T-cell (primary cell): ENCODE measurements around the gene TBRG4. TPM values are rescaled to one million over a fixed set of nuclear protein-coding genes. Genes with fewer than 3 reads are reported as not detected.

Experiments used
- ATAC-seq, 4 experiments: fragments of 200-7000 bp in 3 of 4; fragments of 150-1000 bp in 1 of 4; cut with Tn5 transposase; replicated peaks in 1 of 4; 1 replicate in 3 of 4; 2 replicates in 1 of 4; pipeline ENCODE4 v1.10.0; 2021; ENCODE audit warnings: moderate library complexity in 3 of 4, mild to moderate bottlenecking in 2 of 4, moderate number of reproducible peaks in 1 of 4
- CTCF ChIA-PET, 2 donors: fragments of 300-600 bp; sonication (Branson Sonifier 250); formaldehyde crosslinking; loops; one replicate each; lab custom pipeline; 2022; ENCODE audit warnings: antibody characterized with exemption in 2 of 2; lab: Charles Lee
- POLR2A ChIA-PET, 2 donors: fragments of 300-600 bp; sonication (Branson Sonifier 250); formaldehyde crosslinking; loops; one replicate each; lab custom pipeline; 2022; ENCODE audit warnings: antibody characterized with exemption in 2 of 2; lab: Charles Lee
- DNase-seq, 35 experiments: peaks; one replicate each; pipeline versions ENCODE4 v3.0.0 to v3.0.0-alpha.2; 2013 to 2023
- H3K27ac ChIP-seq: one replicate; pipeline ENCODE4 v1.5.1; 2013; ENCODE audit warnings: low read length
- H3K27me3 ChIP-seq, 2 experiments: replicated peaks in 1 of 2; 1 replicate in 1 of 2; 2 replicates in 1 of 2; pipeline versions ENCODE4 v1.6.1 to v1.7.0; 2013; ENCODE audit warnings: low read length in 1 of 2, mixed read lengths in 1 of 2; ENCODE audit not compliant: control insufficient read depth in 2 of 2, insufficient read depth in 2 of 2; ENCODE audit errors: extremely low read depth in 1 of 2
- H3K36me3 ChIP-seq, 2 donors: 1 replicate in 1 of 2; 2 replicates in 1 of 2; pipeline versions ENCODE4 v1.6.1 to v1.7.0; 2013; ENCODE audit warnings: low read length in 1 of 2; ENCODE audit not compliant: control insufficient read depth in 2 of 2, insufficient read depth in 1 of 2; ENCODE audit errors: extremely low read depth in 1 of 2
- H3K4me1 ChIP-seq, 2 experiments: 1 replicate in 1 of 2; 2 replicates in 1 of 2; pipeline versions ENCODE4 v1.6.1 to v1.7.0; 2013; ENCODE audit warnings: low read length in 2 of 2, mixed read lengths in 1 of 2; ENCODE audit not compliant: insufficient read depth in 2 of 2, control insufficient read depth in 1 of 2; ENCODE audit errors: extremely low read depth in 1 of 2
- H3K4me3 ChIP-seq, 2 donors: 1 replicate in 1 of 2; 2 replicates in 1 of 2; pipeline versions ENCODE4 v1.5.1 to v1.7.0; 2013; ENCODE audit warnings: mild to moderate bottlenecking in 2 of 2, low read length in 1 of 2, moderate library complexity in 1 of 2; ENCODE audit not compliant: control insufficient read depth in 1 of 2; ENCODE audit errors: extremely low read depth in 1 of 2
- H3K9me3 ChIP-seq: 2 replicates; pipeline ENCODE4 v1.7.0; 2013
- H3K27ac Mint-ChIP-seq, 2 donors: one replicate each; pipeline ENCODE4 v1.8.0; 2020 to 2021; ENCODE audit warnings: mild to moderate bottlenecking in 2 of 2, mixed read lengths in 2 of 2
- H3K27me3 Mint-ChIP-seq, 2 donors: one replicate each; pipeline ENCODE4 v1.8.0; 2021 to 2022; ENCODE audit warnings: mixed read lengths in 2 of 2
- H3K36me3 Mint-ChIP-seq: one replicate; pipeline ENCODE4 v1.8.0; 2021; ENCODE audit warnings: mixed read lengths
- H3K4me1 Mint-ChIP-seq, 3 donors: one replicate each; pipeline ENCODE4 v1.8.0; 2020 to 2022; ENCODE audit warnings: mixed read lengths in 3 of 3, mild to moderate bottlenecking in 1 of 3
- H3K4me3 Mint-ChIP-seq, 3 donors: one replicate each; pipeline ENCODE4 v1.8.0; 2020 to 2022; ENCODE audit warnings: mild to moderate bottlenecking in 3 of 3, mixed read lengths in 3 of 3, moderate library complexity in 3 of 3
- H3K9me3 Mint-ChIP-seq, 3 donors: one replicate each; pipeline ENCODE4 v1.8.0; 2020 to 2022; ENCODE audit warnings: mixed read lengths in 3 of 3
- WGBS: methylation state at CpG from one replicate; pipeline ENCODE4 v1.1.5; 2013; ENCODE audit warnings: missing lambda C conversion rate; ENCODE audit not compliant: insufficient coverage; 5-methylcytosine and 5-hydroxymethylcytosine counted together
- total RNA-seq, 35 experiments: library from RNA in 6 of 35; stranded (reverse) in 6 of 35; fragments of 120-200 nt in 1 of 35; gene quantifications; one replicate each; pipeline versions ENCODE4 v1.2.1 to v1.2.4 and lab custom pipeline; 2013 to 2026

Gene TBRG4
- total RNA-seq, 5 donors from 2014 or later (not counting 1 experiment from before 2014, with no cell fraction given) = 94.3 to 142 (median 122) TPM

DNA sequence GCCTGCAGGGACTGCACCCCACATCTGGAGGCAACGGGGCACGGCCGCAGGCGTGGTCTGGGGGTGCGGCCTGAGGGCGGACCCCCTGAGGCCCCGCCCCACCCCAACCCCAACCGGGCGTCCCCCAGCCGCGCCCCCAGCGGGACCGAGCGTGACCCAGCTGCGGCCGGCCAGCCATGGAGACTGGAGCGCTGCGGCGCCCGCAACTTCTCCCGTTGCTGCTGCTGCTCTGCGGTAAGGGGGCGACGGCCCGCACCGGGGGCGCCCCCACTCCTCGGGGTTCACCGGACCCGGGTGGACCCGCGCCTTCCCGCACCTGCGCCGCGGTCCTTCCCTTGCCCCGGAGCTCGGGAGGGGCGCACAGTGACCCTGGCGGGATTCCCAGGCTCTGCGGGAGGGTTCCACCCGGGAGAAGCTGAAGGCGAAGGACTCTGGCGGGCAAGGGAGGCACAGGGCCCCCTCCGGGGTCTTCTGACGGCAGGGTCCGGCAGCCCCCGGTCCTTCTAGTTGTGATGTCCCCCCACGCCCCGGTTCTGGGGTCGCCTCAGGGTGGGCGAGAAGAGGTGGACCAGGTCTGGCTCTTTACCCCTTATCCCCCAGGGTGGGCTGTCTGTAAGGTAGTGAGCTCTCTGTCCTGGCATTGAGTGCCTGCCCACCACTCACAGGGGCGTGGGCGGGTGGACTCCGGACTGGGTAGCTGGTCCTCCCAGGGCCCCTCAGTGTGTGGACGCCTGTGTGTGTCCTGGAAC lies 46.3 kb upstream of the TBRG4 start, which contains the start of gene RAMP3:
Gene RAMP3 (plus strand): TSS at position 139 of the 749 bp plus-strand sequence. CDS start 38 bp downstream, at position 177.
- Histone ChIP-seq H3K27me3 (peaks cover 0 to 55% of the 10 kb centered on the region in 2 experiments), H3K4me3 (no peak within 1 kb of the TSS), H3K4me1 (no peaks in the 10 kb centered on the region), H3K9me3 (no peaks in the 10 kb centered on the region), H3K36me3 (no peaks in the 10 kb centered on the region), H3K27ac (no peak within 1 kb of the TSS)
- Mint-ChIP-seq H3K36me3 (no peaks in the 10 kb centered on the region), H3K27ac (no peak within 1 kb of the TSS), H3K4me3 (peak within 1 kb of the TSS in 1 of 3 donors; percentile 54), H3K4me1 (peaks cover 14 to 20% (median 15%) of the 10 kb centered on the region in 3 donors), H3K9me3 (no peaks in the 10 kb centered on the region), H3K27me3 (peaks cover 22 to 35% of the 10 kb centered on the region in 2 donors)
- CTCF ChIA-PET = interaction anchor here in 1 of 2 donors (0.6 kb wide), 4 partner anchors 89 to 1060 kb away, joined by 4 to 7 read pairs (median 4); no protein-coding TSS in a partner anchor
- ATAC-seq (peak in 1 of 4 experiments; percentile 20), DNase-seq (no peak)
- POLR2A ChIA-PET = interaction anchor here (0.6 to 0.7 kb wide), 2 partner anchors 299 to 810 kb away, joined by 3 to 6 read pairs; no protein-coding TSS in a partner anchor
- 8% methylated on average over 38 of the region's 56 CpGs for WGBS

DNA sequence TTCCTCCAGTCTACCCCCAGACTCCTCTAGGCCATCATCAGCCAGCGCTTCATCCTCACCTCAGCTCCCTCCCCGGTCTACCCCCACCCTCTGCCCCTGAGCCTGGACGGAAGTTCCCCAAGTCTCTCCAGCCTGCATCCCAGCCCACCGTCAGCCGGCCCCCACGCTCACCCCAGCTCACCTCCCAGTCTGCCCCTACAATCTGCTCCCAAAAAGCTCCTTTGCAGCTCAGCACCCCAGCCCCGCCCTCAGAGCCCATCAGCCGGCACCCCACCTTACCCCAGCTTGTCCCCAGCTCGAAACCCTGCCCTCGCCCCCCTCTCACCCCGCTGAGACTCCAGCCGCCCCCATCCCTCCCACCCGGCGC lies 45.8 kb upstream of the TBRG4 start:
- Mint-ChIP-seq H3K9me3 (no peaks in the 10 kb centered on the region), H3K27ac (no peak overlapping the region), H3K36me3 (no peaks in the 10 kb centered on the region), H3K4me1 (peaks cover 14 to 20% (median 15%) of the 10 kb centered on the region in 3 donors), H3K27me3 (peaks cover 22 to 35% of the 10 kb centered on the region in 2 donors), H3K4me3 (peak overlapping the region in 1 of 3 donors; percentile 54)
- H3K4me1 ChIP-seq = no peaks in the 10 kb centered on the region
- no peak overlapping the region for H3K27ac ChIP-seq
- no peaks in the 10 kb centered on the region for H3K9me3 ChIP-seq
- 10% methylated on average over 10 of the region's 14 CpGs for whole genome bisulfite sequencing
- peaks cover 0 to 52% of the 10 kb centered on the region in 2 experiments for H3K27me3 ChIP-seq
- ChIA-PET POLR2A (interaction anchor here (0.6 to 0.7 kb wide), 2 partner anchors 299 to 809 kb away, joined by 3 to 6 read pairs; no protein-coding TSS in a partner anchor), CTCF (interaction anchor here in 1 of 2 donors (0.6 kb wide), 3 partner anchors 90 to 1059 kb away, joined by 4 to 7 read pairs (median 4); no protein-coding TSS in a partner anchor)
- no peaks in the 10 kb centered on the region for H3K36me3 ChIP-seq
- ATAC-seq (no peak), DNase-seq (no peak)
- H3K4me3 ChIP-seq = no peak overlapping the region

DNA sequence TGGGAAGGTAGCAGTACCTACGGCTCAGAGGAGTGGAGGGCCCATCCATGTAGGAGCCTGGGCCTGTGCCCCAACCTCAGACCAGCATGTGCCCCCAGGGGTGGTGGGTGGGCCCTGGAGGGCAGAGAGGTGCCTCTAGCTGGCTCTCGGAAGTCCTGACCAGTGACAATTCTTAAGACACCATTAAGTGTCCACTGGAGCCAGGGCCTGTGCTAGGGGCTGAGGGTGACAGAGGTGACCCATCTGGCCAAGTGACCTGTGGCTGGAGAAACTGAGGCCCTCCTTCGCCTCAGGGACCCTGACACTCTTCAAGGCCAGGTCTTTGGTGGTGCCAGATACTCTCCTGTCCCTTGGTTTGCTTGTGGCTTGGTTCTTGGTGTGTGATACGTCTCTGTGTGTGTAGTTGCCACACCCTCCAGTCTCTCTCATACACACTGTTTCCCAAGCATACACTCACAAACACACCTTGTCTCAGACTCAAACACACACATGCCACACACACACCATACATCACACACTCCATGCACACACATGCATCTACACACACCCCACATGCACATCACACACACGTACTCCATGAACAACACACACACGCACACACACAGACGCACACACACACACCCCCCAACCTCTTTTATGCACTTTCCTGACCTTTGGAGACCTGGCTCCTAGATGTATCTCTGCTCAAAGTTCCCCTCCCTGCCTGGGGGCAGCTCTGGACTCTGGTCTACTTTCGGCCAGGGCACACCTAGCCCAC lies 45.2 kb upstream of the TBRG4 start:
- Mint-ChIP-seq H3K9me3 (no peaks in the 10 kb centered on the region), H3K27ac (no peak overlapping the region), H3K27me3 (peaks cover 22 to 35% of the 10 kb centered on the region in 2 donors), H3K4me1 (peaks cover 14 to 20% (median 15%) of the 10 kb centered on the region in 3 donors), H3K4me3 (peak overlapping the region in 1 of 3 donors; percentile 54), H3K36me3 (no peaks in the 10 kb centered on the region)
- H3K4me3 ChIP-seq = no peak overlapping the region
- 87% methylated on average over 5 of the region's 8 CpGs for WGBS
- CTCF ChIA-PET = interaction anchor here in 1 of 2 donors (0.6 kb wide), 2 partner anchors 1059 to 1923 kb away, joined by 4 to 7 read pairs; no protein-coding TSS in a partner anchor
- H3K4me1 ChIP-seq = no peaks in the 10 kb centered on the region
- POLR2A ChIA-PET = interaction anchor here in 1 of 2 donors (0.6 kb wide), 1 partner anchor 46 kb away, joined by 3 read pairs; no protein-coding TSS in a partner anchor
- no peaks in the 10 kb centered on the region for H3K36me3 ChIP-seq
- no peak overlapping the region for H3K27ac ChIP-seq
- no peak for DNase-seq
- peaks cover 0 to 54% of the 10 kb centered on the region in 2 experiments for H3K27me3 ChIP-seq
- no peak for ATAC-seq
- H3K9me3 ChIP-seq = no peaks in the 10 kb centered on the region

DNA sequence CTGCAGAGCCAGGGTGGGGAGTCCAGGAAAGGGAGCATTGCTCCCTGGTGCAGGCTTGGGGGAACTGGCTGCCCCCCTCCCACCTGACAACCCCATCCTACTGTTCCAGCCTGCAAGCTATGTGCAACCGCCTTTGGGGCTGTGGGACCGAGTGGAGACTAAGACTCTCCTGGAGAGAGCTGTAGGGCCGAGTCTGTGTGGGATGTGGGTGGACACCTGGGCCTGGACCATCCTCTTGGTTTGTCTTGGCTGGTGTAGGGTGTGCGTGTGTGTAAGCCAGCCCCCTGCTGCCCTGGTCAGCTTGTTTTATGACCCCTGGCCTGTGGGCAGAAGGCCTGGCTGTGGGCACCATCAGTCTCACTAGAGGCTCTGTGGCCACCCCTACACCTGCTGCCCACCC lies 44.4 kb upstream of the TBRG4 start:
- POLR2A ChIA-PET = interaction anchor here in 1 of 2 donors (0.6 kb wide), 1 partner anchor 45 kb away, joined by 3 read pairs; no protein-coding TSS in a partner anchor
- H3K9me3 Mint-ChIP-seq = no peaks in the 10 kb centered on the region
- Histone ChIP-seq H3K9me3 (no peaks in the 10 kb centered on the region), H3K4me1 (no peaks in the 10 kb centered on the region), H3K27ac (no peak overlapping the region), H3K36me3 (no peaks in the 10 kb centered on the region), H3K4me3 (no peak overlapping the region), H3K27me3 (peaks cover 0 to 60% of the 10 kb centered on the region in 2 experiments)
- CTCF ChIA-PET = interaction anchor here in 1 of 2 donors (0.6 kb wide), 1 partner anchor 1923 kb away, joined by 4 read pairs; no protein-coding TSS in a partner anchor
- no peak for DNase-seq
- H3K27me3 Mint-ChIP-seq = peaks cover 15 to 38% of the 10 kb centered on the region in 2 donors
- ATAC-seq = no peak
- no peak overlapping the region for H3K4me3 Mint-ChIP-seq
- WGBS = 69% methylated on average over 2 of the region's 4 CpGs
- H3K36me3 Mint-ChIP-seq = no peaks in the 10 kb centered on the region
- H3K27ac Mint-ChIP-seq = no peak overlapping the region
- H3K4me1 Mint-ChIP-seq = peaks cover 13 to 15% (median 14%) of the 10 kb centered on the region in 3 donors

DNA sequence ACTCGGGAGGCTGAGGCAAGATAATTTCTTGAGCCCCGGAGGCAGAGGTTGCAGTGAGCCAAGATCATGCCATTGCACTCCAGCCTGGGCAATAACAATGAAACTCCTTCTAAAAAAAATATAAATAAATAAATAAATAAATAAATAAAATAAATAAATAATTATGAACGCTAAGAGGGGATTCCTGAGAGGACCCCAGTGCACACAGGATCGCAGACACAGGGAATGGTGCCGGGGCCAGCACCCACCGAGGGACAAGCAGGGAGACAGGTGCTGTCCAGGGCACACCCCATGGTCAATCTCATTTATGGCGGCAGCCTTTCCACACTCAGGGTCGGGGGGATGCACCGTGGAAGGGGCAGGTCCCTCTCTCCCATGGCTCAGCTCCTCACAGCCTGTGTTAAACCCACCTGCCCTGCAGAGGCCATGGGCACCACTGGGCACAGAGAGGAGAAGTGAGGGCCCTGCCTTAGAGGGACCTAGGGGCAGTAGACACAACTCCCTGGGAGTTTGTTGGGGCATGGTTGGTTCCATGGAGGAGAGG lies 43.9 kb upstream of the TBRG4 start:
- ATAC-seq (no peak), DNase-seq (no peak)
- peaks cover 0 to 60% of the 10 kb centered on the region in 2 experiments for H3K27me3 ChIP-seq
- Mint-ChIP-seq H3K4me3 (no peak overlapping the region), H3K27me3 (peaks cover 18 to 44% of the 10 kb centered on the region in 2 donors), H3K9me3 (no peaks in the 10 kb centered on the region), H3K27ac (no peak overlapping the region), H3K4me1 (peaks cover 11 to 14% (median 13%) of the 10 kb centered on the region in 3 donors), H3K36me3 (no peaks in the 10 kb centered on the region)
- H3K36me3 ChIP-seq = no peaks in the 10 kb centered on the region
- no peaks in the 10 kb centered on the region for H3K9me3 ChIP-seq
- POLR2A ChIA-PET = no interaction called here
- CTCF ChIA-PET = interaction anchor here in 1 of 2 donors (0.6 kb wide), 1 partner anchor 160 kb away, joined by 5 read pairs; no protein-coding TSS in a partner anchor
- H3K27ac ChIP-seq = no peak overlapping the region
- 98% methylated on average over 4 of the region's 9 CpGs for WGBS
- H3K4me3 ChIP-seq = no peak overlapping the region
- H3K4me1 ChIP-seq = no peaks in the 10 kb centered on the region
